Adipose tissue (tissue), 3 donors: ENCODE data around the gene CTTNBP2NL. TPM values are rescaled to one million over a fixed set of nuclear protein-coding genes. Genes with fewer than 3 reads are reported as not detected.

Experiments
- H3K27ac ChIP-seq: one replicate; pipeline ENCODE4 v1.5.1; 2013; ENCODE audit warnings: low read depth, low read length
- WGBS, 3 donors: extraction: QIAGEN DNeasy Blood & Tissue Kit; methylation state at CpG; one replicate each; pipeline ENCODE4 v1.1.7; 2013; 5-methylcytosine and 5-hydroxymethylcytosine counted together
- polyA plus RNA-seq, 3 donors: library from polyadenylated mRNA; stranded (reverse); fragments of 200-250 nt; gene quantifications; one replicate each; pipeline ENCODE4 v1.2.3, GENCODE V29; 2013
- donor health status: healthy with polysubstance abuse.
- donor health status: Bipolar disorder and iron deficiency.
- donor health status: healthy.

The CTTNBP2NL gene
- polyA plus RNA-seq, 3 donors: 1.9 to 11.8 (median 8.5) TPM

DNA sequence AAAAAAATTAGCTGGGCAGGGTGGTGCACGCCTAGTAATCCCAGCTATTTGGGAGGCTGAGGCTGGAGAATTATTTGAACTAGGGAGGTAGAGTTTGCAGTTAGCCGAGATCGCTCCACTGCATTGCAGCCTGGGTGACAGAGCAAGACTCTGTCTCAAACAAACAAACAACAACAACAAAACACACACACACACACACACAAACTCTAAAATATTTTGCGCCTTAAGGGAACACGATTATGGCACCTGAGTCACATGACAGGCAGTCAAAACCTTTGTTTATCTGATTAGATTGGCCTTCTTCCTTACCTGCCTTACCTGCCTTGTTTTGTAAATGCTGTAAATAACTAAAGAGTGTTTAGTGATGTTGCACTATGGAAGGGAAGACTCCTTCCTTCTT is 92.1 kb downstream of the CTTNBP2NL start:
- WGBS, 3 donors: 95 to 97% (median 95%) methylated on average over 5 of the region's 5 CpGs
- H3K27ac ChIP-seq: no peak overlapping the region

DNA sequence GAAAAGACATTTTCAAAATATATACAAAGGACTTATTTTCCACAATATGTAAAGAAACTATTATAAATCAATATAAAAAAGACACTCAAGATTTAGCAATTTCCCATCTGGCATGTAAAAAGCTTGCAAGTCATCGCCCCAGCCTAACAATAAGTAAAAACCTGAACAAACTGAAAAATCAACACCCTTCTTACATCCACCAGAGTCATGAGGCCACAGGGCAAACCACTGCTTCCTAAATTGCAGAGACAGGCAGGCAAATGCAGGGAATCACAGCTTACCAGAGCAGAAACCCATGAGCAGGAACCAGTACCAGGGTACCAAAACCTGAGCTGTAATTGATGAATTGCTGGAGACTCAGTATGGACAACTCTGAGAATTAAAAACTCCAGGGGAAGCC is 96.1 kb downstream of the CTTNBP2NL start:
- H3K27ac ChIP-seq: no peak overlapping the region
- WGBS, 3 donors: 49 to 81% (median 52%) methylated on average over 1 of the region's 1 CpG

DNA sequence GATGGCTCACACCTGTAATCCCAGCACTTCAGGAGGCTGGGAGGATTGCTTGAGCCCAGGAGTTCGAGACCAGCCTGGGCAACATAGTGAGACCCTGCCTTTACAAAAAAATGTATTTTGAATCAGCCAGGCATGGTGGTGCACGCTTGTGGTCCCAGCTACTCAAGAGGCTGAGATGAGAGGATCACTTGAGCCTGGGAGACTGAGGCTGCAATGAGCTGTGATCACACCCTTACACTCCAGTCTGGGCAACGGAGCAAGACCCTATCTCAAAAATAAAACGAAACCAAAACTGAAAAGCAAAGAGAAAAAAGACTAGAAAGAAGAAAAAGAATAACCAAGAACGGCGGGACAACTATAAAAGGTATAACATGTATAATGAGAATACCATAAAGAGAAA is 97.3 kb downstream of the CTTNBP2NL start:
- WGBS, 3 donors: 83 to 90% (median 90%) methylated on average over 6 of the region's 6 CpGs
- no peak overlapping the region for H3K27ac ChIP-seq

DNA sequence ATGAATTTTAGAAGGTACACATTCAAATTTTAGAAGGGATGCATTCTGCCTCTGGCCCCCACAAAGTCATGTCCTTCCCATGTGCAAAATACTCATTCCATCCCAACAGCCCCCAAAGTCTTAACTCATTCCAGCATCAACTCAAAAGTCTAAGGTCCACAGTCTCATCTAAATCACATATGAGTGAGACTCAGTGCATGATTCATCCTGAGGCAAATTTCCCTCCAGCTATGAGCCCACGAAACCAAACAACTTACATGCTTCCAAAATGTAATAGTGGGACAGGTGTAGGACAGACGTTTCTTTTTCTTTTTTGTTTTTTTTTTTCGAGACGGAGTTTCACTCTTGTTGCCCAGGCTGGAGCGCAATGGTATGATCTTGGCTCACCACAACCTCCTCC is 100.3 kb downstream of the CTTNBP2NL start:
- 85 to 87% (median 86%) methylated on average over 5 of the region's 5 CpGs for WGBS, 3 donors
- H3K27ac ChIP-seq: no peak overlapping the region

DNA sequence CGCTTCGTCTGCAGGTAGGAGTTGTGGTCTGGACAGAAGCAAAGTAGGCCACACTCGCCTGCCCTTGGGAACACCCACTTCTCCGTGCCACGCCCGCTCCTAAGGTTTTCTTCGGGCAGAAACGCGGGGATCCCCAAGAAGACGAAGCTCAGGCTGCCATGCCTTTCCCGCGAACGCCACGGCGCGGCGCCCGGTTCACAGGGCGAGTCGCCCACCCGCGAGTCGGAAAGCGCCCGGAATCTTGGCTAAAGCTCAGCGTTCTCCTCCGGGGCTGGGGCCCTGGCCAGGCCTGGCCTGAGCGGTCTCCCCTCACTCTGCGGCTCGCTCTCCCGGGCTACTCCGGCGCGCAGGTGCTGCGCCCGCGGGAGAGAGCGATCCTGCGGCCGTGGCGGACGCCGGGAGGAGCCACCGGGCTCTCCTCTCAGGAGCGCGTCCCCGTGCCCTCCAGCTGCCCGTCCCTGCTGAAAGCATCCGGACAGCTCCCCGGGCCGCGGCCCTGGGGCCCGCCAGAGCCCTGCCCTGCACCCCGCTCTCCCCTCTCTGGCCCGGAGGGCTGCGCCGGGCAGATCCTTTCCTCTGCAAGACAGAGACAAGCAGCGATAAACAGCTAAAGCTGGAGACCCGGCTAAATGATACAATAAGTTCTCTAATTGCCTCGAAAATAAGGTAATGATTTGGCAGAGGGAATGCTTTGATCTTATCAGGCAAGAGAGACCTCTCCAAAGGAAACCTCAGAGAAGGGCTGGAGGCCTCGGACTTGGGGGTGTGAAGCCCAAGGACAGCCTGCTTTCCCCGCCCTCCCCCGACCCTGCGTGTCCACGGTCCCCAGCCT is 106.0 kb downstream of the CTTNBP2NL start:
- no peak overlapping the region for H3K27ac ChIP-seq

DNA sequence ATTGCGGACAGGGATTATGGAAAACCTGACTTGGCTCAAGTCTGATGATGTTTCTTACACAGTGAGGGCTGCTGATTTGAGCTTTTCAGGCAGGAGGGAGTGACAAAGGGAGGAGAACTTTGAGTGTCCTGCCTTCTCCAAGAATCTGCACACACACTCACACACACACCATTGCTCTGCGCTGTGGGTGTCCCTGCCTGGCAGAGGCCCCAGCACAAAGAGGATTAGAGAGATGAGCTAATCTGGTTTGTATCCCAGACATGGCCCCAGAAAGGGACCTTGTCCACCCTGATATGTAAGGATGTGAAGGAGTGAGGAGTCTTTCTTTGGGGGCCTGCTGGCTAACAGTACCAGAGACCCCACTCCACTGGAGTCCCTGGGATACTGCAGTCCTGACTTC is 106.8 kb downstream of the CTTNBP2NL start:
- no peak overlapping the region for H3K27ac ChIP-seq
- 46 to 86% (median 64%) methylated on average over 2 of the region's 2 CpGs for WGBS, 3 donors

More for the DNA sequence above, 106.0 kb downstream of the CTTNBP2NL start:
- WGBS, 3 donors: 2 to 6% (median 3%) methylated on average over 61 to 65 of the region's 65 CpGs

DNA sequence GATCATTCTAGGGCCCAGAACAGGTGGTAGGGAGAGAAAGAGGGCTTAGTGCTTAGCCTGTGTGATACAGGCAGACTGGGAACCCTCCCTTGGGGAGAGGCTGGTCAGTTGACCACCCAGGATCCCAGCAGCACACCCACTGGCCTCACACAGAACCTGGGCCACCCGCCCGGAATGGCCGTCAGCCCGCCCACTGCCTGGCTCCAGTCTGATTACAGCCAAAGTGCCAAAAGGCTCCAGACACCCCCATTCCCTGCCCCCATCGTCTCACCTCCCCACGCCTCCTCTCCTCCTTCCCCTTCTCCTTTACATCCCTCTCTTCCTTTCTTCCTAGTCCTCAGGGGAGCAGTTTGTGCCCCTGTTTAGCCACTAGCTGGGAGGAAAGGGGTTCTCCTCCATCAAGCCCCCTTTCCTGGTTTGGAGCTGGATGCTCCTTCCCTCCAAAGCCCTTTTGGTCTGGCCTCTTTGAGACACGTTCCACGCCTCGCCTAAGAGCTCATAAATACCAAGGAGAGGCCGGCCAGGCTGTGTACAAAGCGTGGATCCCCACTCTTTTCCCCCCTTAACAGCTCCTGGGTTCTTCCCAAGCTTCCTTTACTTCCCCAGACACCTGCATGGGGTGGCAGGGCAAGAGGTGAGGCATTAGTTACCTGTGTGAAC is 108.1 kb downstream of the CTTNBP2NL start:
- H3K27ac ChIP-seq: no peak overlapping the region
- WGBS, 3 donors: 71 to 80% (median 71%) methylated on average over 11 of the region's 11 CpGs

DNA sequence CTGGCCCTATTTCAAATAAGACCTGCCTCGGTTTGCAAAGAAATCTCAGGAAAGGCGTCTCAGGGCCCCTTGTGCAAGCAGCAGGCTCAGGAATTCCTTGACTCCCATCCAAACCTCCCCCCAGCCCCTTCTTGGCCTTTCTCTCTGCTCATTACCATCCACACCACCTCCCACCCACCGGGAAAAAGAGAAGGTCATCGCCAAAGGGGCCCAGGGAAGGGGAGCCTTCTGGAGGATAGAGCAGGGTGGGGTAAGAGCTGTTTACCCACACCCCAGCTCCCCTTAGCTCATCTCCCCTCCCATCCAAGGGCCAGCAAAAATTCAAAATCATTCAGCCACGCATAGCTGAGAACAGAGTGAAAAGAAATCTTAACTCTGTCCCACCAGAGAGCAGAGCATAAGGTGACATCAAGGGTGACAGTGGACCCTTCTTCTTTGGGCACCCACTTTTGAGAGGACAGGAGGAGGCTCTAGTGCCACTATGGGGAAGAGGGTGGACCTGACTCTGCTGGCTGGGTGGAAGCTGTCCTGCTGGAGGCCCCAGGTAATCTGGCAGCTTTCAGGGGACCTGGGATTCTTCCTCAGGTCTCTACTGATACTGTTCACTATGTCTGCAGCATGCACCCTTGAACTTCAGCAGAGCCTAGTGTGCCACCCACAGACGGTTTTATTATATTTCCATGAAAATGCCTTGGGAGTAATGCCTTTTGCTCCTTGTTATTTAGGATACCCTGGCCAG is 108.8 kb downstream of the CTTNBP2NL start:
- no peak overlapping the region for H3K27ac ChIP-seq
- 61 to 71% (median 63%) methylated on average over 6 of the region's 6 CpGs for WGBS, 3 donors

DNA sequence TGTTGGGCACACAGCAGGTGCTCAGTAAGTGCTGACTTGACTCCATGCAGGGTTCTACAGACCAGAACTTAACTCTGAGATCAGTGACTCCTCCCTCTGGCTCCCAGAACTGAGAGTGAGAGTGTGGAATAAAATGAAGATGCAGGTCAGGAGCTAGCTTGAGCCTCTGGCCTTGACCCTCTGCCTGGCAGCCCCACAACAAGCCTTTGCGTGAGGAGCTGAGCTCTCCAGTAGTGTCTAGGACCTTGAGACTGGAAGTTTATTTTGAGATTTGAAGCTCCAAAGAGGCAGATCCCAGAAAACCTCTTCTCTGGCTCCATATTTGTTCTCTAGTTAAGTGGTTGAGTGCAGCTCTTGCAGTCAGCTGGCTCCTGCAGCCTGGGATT is 109.4 kb downstream of the CTTNBP2NL start:
- no peak overlapping the region for H3K27ac ChIP-seq
- 85% methylated on average over 1 of the region's 1 CpG for WGBS, 3 donors

DNA sequence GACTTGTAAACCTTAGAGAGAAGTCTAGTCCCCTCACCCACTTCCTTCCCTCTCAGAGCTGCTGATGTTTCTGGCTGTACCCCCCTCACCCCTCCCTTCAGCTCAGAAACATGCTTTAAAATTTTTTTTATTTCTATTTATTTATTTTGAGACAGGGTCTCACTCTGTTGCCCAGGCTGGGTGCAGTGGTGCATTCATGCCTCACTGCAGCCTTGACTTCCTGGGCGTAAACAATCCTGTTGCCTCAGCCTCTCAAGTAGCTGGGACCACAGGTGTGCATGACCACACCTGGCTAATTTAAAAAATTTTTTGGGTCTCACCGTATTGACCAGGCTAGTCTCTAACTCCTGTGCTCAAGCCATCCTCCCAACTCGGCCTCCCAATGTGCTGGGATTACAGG is 109.9 kb downstream of the CTTNBP2NL start:
- WGBS, 3 donors: 86 to 90% (median 88%) methylated on average over 3 of the region's 3 CpGs

DNA sequence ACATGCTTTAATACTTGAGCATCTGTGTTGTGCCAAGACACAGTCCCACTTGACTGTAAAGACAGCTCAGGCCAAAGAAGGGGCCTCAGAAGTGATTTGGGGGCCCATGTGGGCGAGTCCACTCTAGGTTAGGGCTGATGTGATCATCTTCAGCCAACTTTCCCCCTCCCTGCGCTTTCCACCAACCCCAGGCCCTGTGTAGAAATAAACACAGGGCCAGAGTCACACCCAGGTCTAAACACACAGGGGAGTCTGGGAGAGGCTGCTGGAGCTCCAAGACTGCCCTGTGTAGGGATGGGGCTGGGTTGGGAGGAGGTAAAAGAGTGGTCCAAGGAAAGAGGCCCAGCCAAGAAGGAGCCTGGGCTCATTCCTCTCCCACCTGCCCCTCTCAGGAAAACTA is 110.3 kb downstream of the CTTNBP2NL start:
- whole genome bisulfite sequencing, 3 donors: 74 to 78% (median 77%) methylated on average over 2 of the region's 2 CpGs
- no peak overlapping the region for H3K27ac ChIP-seq

More for the DNA sequence above, 109.9 kb downstream of the CTTNBP2NL start:
- no peak overlapping the region for H3K27ac ChIP-seq

DNA sequence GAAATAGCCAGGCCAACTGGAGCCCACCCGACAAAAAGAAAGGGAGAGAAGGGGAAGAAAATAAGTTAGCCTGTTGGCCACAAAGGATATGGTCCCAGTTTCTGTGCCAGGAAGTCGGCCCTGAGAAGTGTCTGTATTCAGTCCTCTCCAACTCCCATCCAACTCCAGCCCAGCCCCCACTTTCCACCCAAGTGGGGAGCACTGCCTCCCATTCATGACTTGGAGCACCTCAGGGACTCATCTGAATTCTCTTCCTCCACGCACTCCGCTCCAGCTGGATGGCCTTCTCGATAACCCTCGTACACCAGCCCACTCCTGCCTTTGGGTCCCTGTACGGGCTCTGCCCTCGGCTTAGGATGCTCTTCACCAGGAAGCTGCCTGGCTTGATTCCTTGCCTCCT is 110.7 kb downstream of the CTTNBP2NL start:
- 87 to 95% (median 91%) methylated on average over 8 of the region's 8 CpGs for WGBS, 3 donors
- H3K27ac ChIP-seq: no peak overlapping the region

DNA sequence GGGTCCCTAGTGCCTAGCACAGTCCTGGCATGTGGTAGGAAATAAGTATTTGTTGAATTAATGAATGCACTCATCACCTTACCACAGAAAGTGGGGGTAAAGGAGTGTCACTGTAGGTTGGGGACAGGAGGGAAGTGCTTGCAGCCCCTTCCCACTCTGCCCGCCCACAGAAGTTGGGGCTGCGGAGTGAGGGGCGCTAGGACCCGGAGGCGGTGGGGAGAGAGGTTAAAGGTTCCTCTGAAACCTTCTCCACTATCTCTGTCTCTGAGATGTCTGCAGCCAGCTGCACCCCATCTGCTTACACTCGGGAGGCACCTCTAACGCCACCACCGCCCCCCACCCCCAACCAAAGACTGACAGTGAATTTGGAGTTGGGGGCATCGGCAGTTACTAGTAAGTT is 111.3 kb downstream of the CTTNBP2NL start:
- 77 to 84% (median 82%) methylated on average over 9 of the region's 9 CpGs for WGBS, 3 donors
- H3K27ac ChIP-seq: no peak overlapping the region

DNA sequence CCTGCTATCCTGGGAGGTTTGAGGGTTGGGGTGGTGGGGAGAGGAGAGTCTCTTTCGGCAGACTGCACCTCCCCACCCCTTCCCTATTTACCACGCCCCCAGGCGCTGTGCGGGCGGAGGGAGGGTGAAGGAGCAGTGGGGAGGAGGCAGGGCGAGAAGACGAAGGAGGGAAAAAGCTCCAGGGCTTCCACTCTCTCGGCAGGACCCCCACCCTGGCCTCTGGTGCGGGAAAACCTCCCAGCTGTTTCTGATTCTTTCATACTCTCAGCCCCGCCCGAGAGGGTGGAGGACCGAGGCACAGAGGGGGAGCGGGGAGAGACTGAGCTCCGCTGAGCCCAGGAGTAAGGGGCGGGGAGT is 111.9 kb downstream of the CTTNBP2NL start:
- no peak overlapping the region for H3K27ac ChIP-seq
- WGBS, 3 donors: 0 to 3% (median 1%) methylated on average over 14 to 15 of the region's 15 CpGs

DNA sequence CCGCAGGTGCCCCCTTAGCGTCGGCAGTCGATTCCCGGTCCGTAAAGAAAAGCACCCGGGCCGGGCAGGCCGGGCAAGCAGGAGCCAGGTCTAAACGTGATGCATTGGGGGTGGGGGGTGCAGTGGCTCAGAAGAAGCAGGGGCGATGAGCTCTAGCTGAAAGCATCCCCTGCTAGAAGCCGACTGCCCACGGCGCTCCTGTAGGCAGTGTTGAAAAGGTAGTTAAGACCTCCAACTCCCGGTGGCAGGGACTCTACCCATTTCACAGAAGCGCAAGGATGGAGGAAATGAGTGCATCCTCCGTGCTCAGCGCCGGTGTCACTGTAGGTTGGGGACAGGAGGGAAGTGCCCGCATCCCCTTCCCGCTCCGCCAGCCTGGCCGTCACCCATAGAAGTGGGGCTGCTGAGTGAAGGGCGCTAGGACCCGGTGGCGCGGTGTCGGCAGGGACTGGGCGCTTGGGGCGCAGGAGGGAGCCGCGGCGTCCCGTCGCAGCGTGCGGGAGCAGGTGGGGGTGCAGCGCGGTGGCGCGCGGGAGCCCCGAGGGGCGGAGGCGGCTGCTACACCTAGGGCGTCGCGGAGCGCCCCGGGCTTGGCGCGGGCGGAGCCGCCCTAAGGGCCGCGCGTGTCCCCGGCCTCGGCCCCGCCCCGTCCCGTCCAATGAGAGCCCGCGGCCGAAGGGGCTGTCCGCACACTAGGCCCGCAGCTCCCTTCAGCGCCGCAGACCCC is 112.4 kb downstream of the CTTNBP2NL start, which contains the start of gene WNT2B:
WNT2B (plus strand) TSS at position 688 of the 727 bp plus-strand sequence. CDS start 298 bp downstream, outside the sequence.
- 0 to 1% (median 0%) methylated on average over 57 to 69 of the region's 69 CpGs for WGBS, 3 donors
- no peak within 1 kb of the TSS for H3K27ac ChIP-seq

DNA sequence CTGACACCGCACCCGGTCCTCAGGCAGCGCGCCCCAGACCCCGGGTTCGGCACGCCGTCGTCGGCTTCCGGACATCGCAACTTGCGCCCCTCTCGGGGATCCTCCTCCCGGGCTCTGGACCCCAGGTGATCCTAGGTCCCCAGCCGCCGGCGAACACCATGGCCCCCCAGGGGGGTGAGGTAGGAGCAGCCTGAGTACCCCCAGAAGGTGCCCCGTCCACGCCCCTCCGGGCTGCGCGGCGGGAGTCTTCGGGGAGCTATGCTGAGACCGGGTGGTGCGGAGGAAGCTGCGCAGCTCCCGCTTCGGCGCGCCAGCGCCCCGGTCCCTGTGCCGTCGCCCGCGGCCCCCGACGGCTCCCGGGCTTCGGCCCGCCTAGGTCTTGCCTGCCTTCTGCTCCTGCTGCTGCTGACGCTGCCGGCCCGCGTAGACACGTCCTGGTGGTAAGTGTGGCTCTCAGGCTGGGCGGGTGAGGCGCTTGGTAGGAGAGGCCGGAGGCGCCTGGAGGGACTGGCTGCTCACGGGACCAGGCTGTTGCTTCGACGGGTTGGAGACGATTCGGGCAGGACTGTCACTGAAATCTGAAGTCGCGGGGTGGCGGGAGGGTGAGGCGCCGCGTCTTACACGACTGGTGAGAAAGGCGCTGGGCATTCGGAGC is 113.1 kb downstream of the CTTNBP2NL start:
- no peak overlapping the region for H3K27ac ChIP-seq
- 10 to 12% (median 11%) methylated on average over 57 to 66 of the region's 66 CpGs for WGBS, 3 donors

DNA sequence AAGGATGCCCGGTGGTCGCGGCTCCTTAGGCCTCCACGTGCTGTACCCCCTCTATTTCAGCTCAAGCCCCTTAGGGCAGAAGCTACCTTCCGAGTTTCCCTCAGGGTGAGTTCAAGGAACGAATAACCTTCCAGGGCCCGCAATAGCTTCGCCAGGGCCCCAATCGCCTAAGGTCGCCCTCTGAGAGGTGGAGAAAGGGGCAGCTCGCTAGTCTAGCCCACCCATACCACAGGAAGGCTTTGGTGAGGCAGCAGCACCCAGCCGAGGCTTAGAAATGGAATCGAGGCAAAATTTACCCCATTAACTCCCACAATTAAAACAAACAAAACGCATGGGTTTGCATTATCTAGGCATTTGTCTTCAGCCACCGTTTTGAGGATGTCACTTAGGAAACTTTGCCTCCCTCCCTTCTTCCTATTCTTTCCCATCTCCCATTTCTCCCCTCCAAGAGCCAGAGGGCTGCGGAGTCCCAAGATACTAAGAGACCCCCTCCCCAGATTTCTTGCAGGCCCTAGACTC is 113.7 kb downstream of the CTTNBP2NL start:
- 54 to 62% (median 62%) methylated on average over 16 of the region's 16 CpGs for WGBS, 3 donors
- H3K27ac ChIP-seq: no peak overlapping the region

DNA sequence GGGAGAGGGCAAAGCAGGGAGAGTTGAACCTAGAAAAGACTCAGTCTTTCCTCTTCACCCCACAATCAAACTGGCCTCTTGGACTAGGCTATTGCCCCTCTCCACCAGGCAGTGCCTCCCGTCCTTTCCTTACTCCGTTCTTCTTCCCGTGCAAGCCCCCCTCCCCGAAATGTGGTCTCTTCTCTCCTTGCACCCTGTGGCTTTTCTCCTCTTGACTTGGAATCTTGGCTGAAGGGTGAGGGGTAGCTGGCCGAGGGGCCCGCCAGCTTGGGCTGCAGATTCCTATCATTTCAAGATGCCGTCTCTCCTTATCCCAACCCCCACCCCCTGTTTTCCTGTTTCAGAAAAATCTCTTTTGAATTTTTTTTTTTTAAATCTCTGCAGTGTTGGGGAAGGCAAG is 114.3 kb downstream of the CTTNBP2NL start:
- no peak overlapping the region for H3K27ac ChIP-seq
- WGBS, 3 donors: 80 to 81% (median 81%) methylated on average over 7 of the region's 7 CpGs
